ENCODE results near the gene MIA.

The MIA gene

DNA sequence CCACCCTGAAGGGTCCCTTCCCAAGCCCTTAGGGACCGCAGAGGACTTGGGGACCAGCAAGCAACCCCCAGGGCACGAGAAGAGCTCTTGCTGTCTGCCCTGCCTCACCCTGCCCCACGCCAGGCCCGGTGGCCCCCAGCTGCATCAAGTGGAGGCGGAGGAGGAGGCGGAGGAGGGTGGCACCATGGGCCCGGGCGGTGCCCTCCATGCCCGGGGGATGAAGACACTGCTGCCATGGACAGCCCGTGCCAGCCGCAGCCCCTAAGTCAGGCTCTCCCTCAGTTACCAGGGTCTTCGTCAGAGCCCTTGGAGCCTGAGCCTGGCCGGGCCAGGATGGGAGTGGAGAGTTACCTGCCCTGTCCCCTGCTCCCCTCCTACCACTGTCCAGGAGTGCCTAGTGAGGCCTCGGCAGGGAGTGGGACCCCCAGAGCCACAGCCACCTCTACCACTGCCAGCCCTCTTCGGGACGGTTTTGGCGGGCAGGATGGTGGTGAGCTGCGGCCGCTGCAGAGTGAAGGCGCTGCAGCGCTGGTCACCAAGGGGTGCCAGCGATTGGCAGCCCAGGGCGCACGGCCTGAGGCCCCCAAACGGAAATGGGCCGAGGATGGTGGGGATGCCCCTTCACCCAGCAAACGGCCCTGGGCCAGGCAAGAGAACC, 25.1 kb downstream of the MIA start:
- in situ Hi-C loops (cut with MboI; ENCODE audit: low sequenced_read_pairs, unreplicated experiment), result no loop called here
- no peak for DNase-seq (ENCODE audit: low spot score)
- TF ChIP-seq, protein P1, sequence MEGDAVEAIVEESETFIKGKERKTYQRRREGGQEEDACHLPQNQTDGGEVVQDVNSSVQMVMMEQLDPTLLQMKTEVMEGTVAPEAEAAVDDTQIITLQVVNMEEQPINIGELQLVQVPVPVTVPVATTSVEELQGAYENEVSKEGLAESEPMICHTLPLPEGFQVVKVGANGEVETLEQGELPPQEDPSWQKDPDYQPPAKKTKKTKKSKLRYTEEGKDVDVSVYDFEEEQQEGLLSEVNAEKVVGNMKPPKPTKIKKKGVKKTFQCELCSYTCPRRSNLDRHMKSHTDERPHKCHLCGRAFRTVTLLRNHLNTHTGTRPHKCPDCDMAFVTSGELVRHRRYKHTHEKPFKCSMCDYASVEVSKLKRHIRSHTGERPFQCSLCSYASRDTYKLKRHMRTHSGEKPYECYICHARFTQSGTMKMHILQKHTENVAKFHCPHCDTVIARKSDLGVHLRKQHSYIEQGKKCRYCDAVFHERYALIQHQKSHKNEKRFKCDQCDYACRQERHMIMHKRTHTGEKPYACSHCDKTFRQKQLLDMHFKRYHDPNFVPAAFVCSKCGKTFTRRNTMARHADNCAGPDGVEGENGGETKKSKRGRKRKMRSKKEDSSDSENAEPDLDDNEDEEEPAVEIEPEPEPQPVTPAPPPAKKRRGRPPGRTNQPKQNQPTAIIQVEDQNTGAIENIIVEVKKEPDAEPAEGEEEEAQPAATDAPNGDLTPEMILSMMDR (IDR thresholded peaks at IDR 0.05; ENCODE audit: borderline replicate concordance, control extremely low read depth, extremely low read depth, insufficient read depth, missing control alignments), result no peak

DNA sequence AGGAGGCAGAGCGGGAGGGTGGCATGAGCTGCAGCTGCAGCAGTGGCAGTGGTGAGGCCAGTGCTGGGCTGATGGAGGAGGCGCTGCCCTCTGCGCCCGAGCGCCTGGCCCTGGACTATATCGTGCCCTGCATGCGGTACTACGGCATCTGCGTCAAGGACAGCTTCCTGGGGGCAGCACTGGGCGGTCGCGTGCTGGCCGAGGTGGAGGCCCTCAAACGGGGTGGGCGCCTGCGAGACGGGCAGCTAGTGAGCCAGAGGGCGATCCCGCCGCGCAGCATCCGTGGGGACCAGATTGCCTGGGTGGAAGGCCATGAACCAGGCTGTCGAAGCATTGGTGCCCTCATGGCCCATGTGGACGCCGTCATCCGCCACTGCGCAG, 25.7 kb downstream of the MIA start:
- in situ Hi-C loops (cut with MboI; ENCODE audit: low sequenced_read_pairs, unreplicated experiment), result no loop called here
- TF ChIP-seq, protein P1 (IDR thresholded peaks at IDR 0.05; ENCODE audit: borderline replicate concordance, control extremely low read depth, extremely low read depth, insufficient read depth, missing control alignments), result no peak
- no peak for DNase-seq (ENCODE audit: low spot score)

DNA sequence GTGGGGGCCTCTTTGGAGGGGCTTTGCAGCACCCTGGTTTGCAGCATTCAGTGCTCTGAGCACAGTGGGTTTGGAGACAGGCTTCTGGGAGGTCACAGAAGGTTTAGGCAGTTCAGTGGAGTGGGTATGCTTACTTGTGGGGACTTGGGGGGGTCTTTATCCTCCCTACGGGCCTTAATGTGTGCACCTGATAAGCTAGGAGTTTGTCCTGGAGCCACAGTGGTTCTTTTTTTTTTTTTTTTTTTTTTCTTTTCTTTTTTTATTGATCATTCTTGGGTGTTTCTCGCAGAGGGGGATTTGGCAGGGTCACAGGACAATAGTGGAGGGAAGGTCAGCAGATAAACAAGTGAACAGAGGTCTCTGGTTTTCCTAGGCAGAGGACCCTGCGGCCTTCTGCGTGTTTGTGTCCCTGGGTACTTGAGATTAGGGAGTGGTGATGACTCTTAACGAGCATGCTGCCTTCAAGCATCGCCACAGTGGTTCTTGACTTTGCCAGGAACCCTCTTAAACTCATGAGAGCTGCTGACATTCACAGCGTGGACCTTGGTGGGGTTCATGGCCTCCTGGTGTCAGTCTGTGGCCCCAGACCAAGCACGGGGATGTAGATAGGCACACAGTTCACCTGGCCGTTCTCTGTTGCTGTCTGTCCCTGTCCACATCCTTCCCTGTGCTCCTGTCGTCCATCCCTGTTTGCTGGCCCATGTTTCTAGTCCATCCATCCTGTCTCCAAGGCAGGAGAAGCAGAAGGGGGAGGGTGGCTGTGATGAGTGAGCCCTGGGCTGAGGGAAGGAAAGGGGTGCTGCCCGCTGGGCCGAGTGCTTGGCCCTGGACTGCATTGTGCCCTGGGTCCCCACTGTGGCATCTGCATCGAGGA, 26.3 kb downstream of the MIA start:
- DNase-seq (ENCODE audit: low spot score), result no peak
- in situ Hi-C loops (cut with MboI; ENCODE audit: low sequenced_read_pairs, unreplicated experiment), result no loop called here
- TF ChIP-seq, protein P1 (IDR thresholded peaks at IDR 0.05; ENCODE audit: borderline replicate concordance, control extremely low read depth, extremely low read depth, insufficient read depth, missing control alignments), result no peak

- in situ Hi-C loops (cut with MboI; ENCODE audit: low sequenced_read_pairs, unreplicated experiment), result no loop called here
- no peak for DNase-seq (ENCODE audit: low spot score)
- TF ChIP-seq, protein P1 (IDR thresholded peaks at IDR 0.05; ENCODE audit: borderline replicate concordance, control extremely low read depth, extremely low read depth, insufficient read depth, missing control alignments), result no peak
Measured at GRCh38 chr19:40802300-40803169, 27.2 kb downstream of the MIA start.

DNA sequence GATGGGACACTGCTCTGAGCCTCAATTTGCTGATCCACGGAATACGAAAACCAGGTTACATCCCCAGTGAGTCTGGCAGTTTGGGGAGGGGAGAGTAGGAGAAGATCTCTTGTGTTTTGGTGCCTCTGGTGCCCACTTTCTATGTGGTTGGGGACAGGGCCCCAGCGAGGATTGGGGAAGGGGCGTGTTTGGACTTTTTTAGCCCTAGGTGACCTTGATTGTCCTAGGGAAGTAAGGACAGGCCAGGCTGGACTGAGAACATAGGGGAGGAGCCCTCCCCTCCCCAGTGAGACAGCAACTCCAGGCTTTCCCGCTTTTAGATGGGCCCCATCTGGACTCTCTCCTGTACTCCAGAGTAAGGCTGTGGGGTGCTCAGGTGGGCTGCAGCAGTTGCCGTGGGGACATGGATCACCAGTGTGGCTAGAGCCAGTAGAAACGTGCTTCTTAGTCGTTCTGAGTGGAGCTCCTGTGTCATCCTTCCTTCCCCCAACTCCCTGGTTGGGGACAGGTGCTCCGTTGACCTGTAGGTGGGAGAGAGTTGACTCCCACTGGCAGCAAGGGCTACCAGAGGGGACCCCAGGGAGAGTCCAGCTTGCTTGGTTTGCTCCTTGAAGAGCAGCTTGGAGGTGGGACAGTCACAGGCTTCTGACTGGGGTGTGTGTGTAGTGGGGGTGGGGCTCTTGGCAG, 28.0 kb downstream of the MIA start:
- TF ChIP-seq, protein P1 (IDR thresholded peaks at IDR 0.05; ENCODE audit: borderline replicate concordance, control extremely low read depth, extremely low read depth, insufficient read depth, missing control alignments), result no peak
- in situ Hi-C loops (cut with MboI; ENCODE audit: low sequenced_read_pairs, unreplicated experiment), result no loop called here
- DNase-seq (ENCODE audit: low spot score), result no peak

Measured in GM13976 (cell line).